Smooth muscle cell (in vitro differentiated cells): ENCODE measurements around the gene LEMD1. TPM values are rescaled to one million over a fixed set of nuclear protein-coding genes. Genes with fewer than 3 reads are reported as not detected.

Source experiments
- DNase-seq: peaks from one replicate; lab custom pipeline; 2025; ENCODE audit not compliant: unreplicated experiment; lab: John Stamatoyannopoulos, UW
- H2AFZ ChIP-seq: fragments of 200-600 bp; sonication (generic); 2 replicates; pipeline ENCODE4 v1.6.0; 2016; ENCODE audit warnings: antibody characterized with exemption, low read depth, mild to moderate bottlenecking
- H3F3A ChIP-seq: fragments of 200-600 bp; sonication (generic); 2 replicates; pipeline ENCODE4 v1.6.0; 2017; ENCODE audit warnings: antibody characterized with exemption, low read depth
- H3K27ac ChIP-seq: fragments of 200-600 bp; sonication (generic); 2 replicates; pipeline ENCODE4 v1.5.1; 2016; ENCODE audit warnings: low read depth, mild to moderate bottlenecking
- H3K27me3 ChIP-seq: fragments of 200-600 bp; sonication (generic); 2 replicates; pipeline ENCODE4 v1.6.1; 2016; ENCODE audit warnings: low read depth, mild to moderate bottlenecking
- H3K36me3 ChIP-seq: fragments of 200-600 bp; sonication (generic); 2 replicates; pipeline ENCODE4 v1.5.1; 2016; ENCODE audit warnings: low read depth
- H3K4me1 ChIP-seq: fragments of 200-600 bp; sonication (generic); 2 replicates; pipeline ENCODE4 v1.5.1; 2016; ENCODE audit warnings: low read depth
- H3K4me2 ChIP-seq: fragments of 200-600 bp; sonication (generic); 2 replicates; pipeline ENCODE4 v1.6.0; 2016; ENCODE audit warnings: mild to moderate bottlenecking
- H3K4me3 ChIP-seq: fragments of 200-600 bp; sonication (generic); 2 replicates; pipeline ENCODE4 v1.5.1; 2016; ENCODE audit warnings: mild to moderate bottlenecking
- H3K79me2 ChIP-seq: fragments of 200-600 bp; sonication (generic); 2 replicates; pipeline ENCODE4 v1.6.0; 2016; ENCODE audit warnings: low read depth, mild to moderate bottlenecking
- H3K9ac ChIP-seq: fragments of 200-600 bp; sonication (generic); 2 replicates; pipeline ENCODE4 v1.6.0; 2016; ENCODE audit warnings: low read depth
- H3K9me3 ChIP-seq: fragments of 200-600 bp; sonication (generic); replicated peaks from 2 replicates; pipeline ENCODE4 v1.5.1; 2016; ENCODE audit warnings: low read depth
- H4K20me1 ChIP-seq: fragments of 200-600 bp; sonication (generic); 2 replicates; pipeline ENCODE4 v1.6.0; 2016; ENCODE audit warnings: low read depth
- CTCF ChIP-seq: fragments of 200-600 bp; sonication (generic); IDR thresholded peaks from 2 replicates; pipeline ENCODE4 v1.5.1; 2017; ENCODE audit warnings: borderline replicate concordance, mild to moderate bottlenecking, antibody characterized with exemption; ENCODE audit not compliant: insufficient read depth, poor library complexity, severe bottlenecking
- WGBS: methylation state at CpG from one replicate; pipeline ENCODE4 v1.1.7; 2016; ENCODE audit warnings: low lambda C conversion rate; 5-methylcytosine and 5-hydroxymethylcytosine counted together
- polyA plus RNA-seq: library from polyadenylated mRNA; unstranded; fragments of >200 nt; fragmentation: Nextera tagmentation; extraction: Ambion mirVana; gene quantifications from 2 replicates; pipeline ENCODE4 v1.2.1, GENCODE V29; 2016
- total RNA-seq: library from RNA; depleted of rRNA; stranded (reverse); fragments of >200 nt; gene quantifications from 2 replicates; pipeline ENCODE4 v1.2.3, GENCODE V29; 2014

LEMD1 gene
- total and polyA plus RNA-seq, 2 experiments from 2014 or later = 5.8 to 8.0 TPM

DNA sequence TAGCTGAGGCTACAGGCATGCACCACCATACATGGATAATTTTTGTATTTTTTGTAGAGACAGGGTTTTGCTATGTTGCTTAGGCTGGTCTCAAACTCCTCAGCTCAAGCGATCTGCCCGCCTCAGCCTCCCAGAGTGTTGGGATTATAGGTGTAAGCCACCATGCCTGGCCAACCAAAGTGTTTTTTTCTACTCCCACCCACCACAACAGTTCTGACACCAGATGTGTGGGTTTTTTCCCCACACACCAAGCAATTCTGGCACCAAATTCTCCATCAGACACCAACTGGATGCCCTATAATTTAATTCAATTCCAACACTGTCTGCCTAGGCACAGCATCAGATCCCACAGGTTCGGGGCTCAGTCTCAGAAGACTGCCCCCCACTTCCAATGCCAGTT, 44.5 kb downstream of the LEMD1 start:
- Histone ChIP-seq H3K79me2 (no peaks in the 10 kb centered on the region), H3K9me3 (no peaks in the 10 kb centered on the region), H3K36me3 (no peaks in the 10 kb centered on the region), H3K9ac (no peak overlapping the region), H3K4me1 (peaks cover 35% of the 10 kb centered on the region), H3K4me3 (no peak overlapping the region), H3K27me3 (no peaks in the 10 kb centered on the region), H3K4me2 (peak overlapping the region; percentile 59), H2AFZ (no peak overlapping the region), H4K20me1 (no peaks in the 10 kb centered on the region), H3K27ac (peak overlapping the region; percentile 73), H3F3A (peaks cover 24% of the 10 kb centered on the region)
- no peak for DNase-seq
- WGBS = 74% methylated on average over 3 of the region's 3 CpGs
- TF ChIP-seq CTCF = no peak

DNA sequence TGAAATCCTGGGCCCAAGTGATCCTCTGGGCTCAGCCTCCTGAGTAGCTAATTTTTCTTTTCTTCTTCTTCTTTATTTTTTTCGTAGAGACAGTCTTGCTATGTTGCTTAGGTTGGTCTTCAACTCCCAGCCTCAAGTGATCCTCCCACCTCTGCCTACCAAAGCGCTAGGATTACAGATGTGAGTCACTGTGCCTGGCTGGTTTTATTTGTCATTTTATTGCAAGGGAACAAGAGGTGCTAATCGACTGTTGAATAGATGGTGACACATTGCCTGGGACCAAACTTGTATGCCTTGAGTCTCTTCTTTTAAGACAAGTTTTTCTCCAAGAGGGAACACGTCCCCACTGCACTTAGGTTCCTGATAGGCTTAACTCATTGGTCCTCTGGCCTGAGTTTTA, 45.1 kb downstream of the LEMD1 start:
- peak overlapping the region; percentile 59 for H3K4me2 ChIP-seq

DNA sequence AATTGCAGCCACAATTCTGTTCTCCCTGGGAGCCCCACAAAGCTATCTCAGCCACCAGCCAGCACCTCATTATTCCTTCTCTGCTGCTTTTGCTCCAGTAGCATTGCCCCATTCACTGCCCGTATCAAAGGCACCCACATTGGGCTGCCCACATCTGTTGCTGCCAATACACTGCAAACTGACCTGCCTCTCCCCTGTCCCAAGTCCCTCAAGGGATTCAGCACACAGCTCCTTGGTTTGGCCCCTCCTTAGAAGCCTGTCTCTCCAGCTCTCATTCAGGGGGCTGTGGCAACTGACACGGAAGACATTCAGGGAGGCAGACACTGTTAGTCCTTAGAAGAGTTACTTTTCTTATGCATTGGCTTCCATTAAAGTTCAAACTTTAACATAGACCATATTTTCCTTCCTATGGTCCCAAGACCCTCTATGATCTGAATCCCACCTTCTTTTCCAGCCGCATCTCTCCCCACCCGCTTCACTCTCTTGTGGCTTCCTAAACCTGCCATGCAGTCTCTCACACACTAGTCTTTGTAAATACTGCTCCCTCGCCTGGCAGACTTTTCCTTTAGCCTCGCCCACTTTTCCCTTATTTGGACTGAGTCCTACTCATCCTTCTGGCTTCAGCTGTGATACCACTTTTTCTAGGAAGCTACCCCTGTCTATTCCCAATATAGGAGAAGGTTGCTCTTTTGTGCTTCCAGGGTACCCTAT, 45.9 kb downstream of the LEMD1 start:
- no peaks in the 10 kb centered on the region for H3K27me3 ChIP-seq
- H3K4me2 ChIP-seq = peak overlapping the region; percentile 59

More for the DNA sequence above, 45.1 kb downstream of the LEMD1 start:
- no peaks in the 10 kb centered on the region for H3K9me3 ChIP-seq
- WGBS = 9% methylated on average over 4 of the region's 4 CpGs
- H3K36me3 ChIP-seq = no peaks in the 10 kb centered on the region
- H2AFZ ChIP-seq = no peak overlapping the region
- no peak for TF ChIP-seq CTCF
- H3K27ac ChIP-seq = peak overlapping the region; percentile 73
- H3K27me3 ChIP-seq = no peaks in the 10 kb centered on the region
- no peak for DNase-seq
- peaks cover 28% of the 10 kb centered on the region for H3F3A ChIP-seq
- no peak overlapping the region for H3K4me3 ChIP-seq
- H3K4me1 ChIP-seq = peaks cover 41% of the 10 kb centered on the region
- peak overlapping the region; percentile 4 for H3K9ac ChIP-seq
- H3K79me2 ChIP-seq = no peaks in the 10 kb centered on the region
- no peaks in the 10 kb centered on the region for H4K20me1 ChIP-seq

More for the DNA sequence above, 45.9 kb downstream of the LEMD1 start:
- Histone ChIP-seq H3K4me1 (peaks cover 42% of the 10 kb centered on the region), H3K79me2 (no peaks in the 10 kb centered on the region), H3K9me3 (no peaks in the 10 kb centered on the region), H4K20me1 (no peaks in the 10 kb centered on the region), H2AFZ (no peak overlapping the region), H3K27ac (peak overlapping the region; percentile 73), H3K36me3 (no peaks in the 10 kb centered on the region), H3K4me3 (no peak overlapping the region), H3F3A (peaks cover 31% of the 10 kb centered on the region), H3K9ac (peak overlapping the region; percentile 4)
- DNase-seq = no peak
- no peak for TF ChIP-seq CTCF
- WGBS = 18% methylated on average over 6 of the region's 6 CpGs
